ENCODE data around the gene ATP6V0E2.

Gene ATP6V0E2

DNA sequence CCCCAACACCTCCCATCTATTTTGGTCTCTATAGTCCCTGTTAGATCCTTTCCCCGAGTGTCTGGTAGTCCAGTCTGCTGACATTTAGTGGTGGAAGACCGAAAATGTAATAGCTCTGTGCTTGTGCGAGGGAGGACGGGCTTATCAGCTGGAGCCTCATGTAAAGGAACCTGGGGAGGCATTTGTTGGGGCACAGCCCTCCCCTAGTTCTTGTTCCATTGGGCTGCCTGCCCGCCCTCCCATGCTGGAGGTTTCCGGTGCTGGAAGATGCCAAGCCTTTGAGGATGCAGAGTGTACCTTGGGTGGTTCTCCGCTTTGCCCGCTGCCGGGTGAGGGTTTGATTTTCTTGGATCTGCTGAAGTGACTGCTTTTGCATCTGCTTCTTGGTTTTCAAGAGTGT, 30.2 kb upstream of the ATP6V0E2 start:
- H3K9me3 ChIP-seq (replicated peaks; ENCODE audit: insufficient read depth, low read length): no peaks in the 10 kb centered on the region
- no peak overlapping the region for H3K9ac ChIP-seq (ENCODE audit: low read length)
- no peak overlapping the region for H3K4me2 ChIP-seq (ENCODE audit: low read depth, low read length)
- H3K4me1 ChIP-seq (ENCODE audit: low read length): peaks cover 8% of the 10 kb centered on the region
- H3F3A ChIP-seq (ENCODE audit: insufficient read depth, low read length): no peaks in the 10 kb centered on the region; the same call in 1 of the 2 replicates
- TF ChIP-seq, protein P1, sequence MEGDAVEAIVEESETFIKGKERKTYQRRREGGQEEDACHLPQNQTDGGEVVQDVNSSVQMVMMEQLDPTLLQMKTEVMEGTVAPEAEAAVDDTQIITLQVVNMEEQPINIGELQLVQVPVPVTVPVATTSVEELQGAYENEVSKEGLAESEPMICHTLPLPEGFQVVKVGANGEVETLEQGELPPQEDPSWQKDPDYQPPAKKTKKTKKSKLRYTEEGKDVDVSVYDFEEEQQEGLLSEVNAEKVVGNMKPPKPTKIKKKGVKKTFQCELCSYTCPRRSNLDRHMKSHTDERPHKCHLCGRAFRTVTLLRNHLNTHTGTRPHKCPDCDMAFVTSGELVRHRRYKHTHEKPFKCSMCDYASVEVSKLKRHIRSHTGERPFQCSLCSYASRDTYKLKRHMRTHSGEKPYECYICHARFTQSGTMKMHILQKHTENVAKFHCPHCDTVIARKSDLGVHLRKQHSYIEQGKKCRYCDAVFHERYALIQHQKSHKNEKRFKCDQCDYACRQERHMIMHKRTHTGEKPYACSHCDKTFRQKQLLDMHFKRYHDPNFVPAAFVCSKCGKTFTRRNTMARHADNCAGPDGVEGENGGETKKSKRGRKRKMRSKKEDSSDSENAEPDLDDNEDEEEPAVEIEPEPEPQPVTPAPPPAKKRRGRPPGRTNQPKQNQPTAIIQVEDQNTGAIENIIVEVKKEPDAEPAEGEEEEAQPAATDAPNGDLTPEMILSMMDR (IDR thresholded peaks at IDR 0.05; ENCODE audit: low read length): no peak
- TF ChIP-seq EZH2 (optimal IDR thresholded peaks at IDR 0.05; ENCODE audit: low read depth, low read length) (no peak), EZH2phosphoT487 (IDR thresholded peaks at IDR 0.05; ENCODE audit: low read length) (no peak)
- H2AFZ ChIP-seq (ENCODE audit: low read length): no peak overlapping the region
- no peaks in the 10 kb centered on the region for H3K36me3 ChIP-seq (replicated peaks; ENCODE audit: insufficient read depth, low read length)
- DNase-seq: no peak
- H3K9me2 ChIP-seq (replicated peaks; ENCODE audit: insufficient read depth, low read length): no peaks in the 10 kb centered on the region
- no peak overlapping the region for H3K4me3 ChIP-seq (ENCODE audit: low read length)
- no peaks in the 10 kb centered on the region for H4K20me1 ChIP-seq (ENCODE audit: insufficient read depth, low read length)
- no peaks in the 10 kb centered on the region for H3K27me3 ChIP-seq (replicated peaks; ENCODE audit: insufficient read depth, low read length)
- H3K27ac ChIP-seq (ENCODE audit: low read length): no peak overlapping the region
- H3K79me2 ChIP-seq (ENCODE audit: low read length): peaks cover 13% of the 10 kb centered on the region

DNA sequence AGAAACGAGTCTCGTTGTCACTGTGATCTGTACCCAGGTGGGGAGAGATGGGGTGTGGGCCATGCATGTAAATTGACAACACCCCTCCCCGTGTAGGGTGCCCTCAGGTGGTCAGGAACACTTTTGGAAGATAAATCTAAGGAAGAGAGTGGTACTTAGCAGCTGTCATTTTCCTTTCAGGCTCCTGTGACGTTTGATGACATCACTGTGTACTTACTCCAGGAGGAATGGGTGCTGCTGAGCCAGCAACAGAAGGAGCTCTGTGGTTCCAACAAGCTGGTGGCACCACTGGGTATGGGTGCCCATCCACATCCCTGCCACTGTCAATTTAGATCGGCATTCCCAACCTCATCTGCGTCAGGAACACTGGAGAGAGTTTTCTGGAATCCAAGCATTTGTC, 29.3 kb upstream of the ATP6V0E2 start:
- H4K20me1 ChIP-seq (ENCODE audit: insufficient read depth, low read length): no peaks in the 10 kb centered on the region
- peaks cover 4% of the 10 kb centered on the region; the same call in 1 of the 2 replicates for H3K79me2 ChIP-seq (ENCODE audit: low read length)
- TF ChIP-seq EZH2 (optimal IDR thresholded peaks at IDR 0.05; ENCODE audit: low read depth, low read length) (no peak), EZH2phosphoT487 (IDR thresholded peaks at IDR 0.05; ENCODE audit: low read length) (no peak)
- TF ChIP-seq, protein P1 (IDR thresholded peaks at IDR 0.05; ENCODE audit: low read length): no peak
- DNase-seq: no peak
- H2AFZ ChIP-seq (ENCODE audit: low read length): no peak overlapping the region
- no peaks in the 10 kb centered on the region for H3K9me2 ChIP-seq (replicated peaks; ENCODE audit: insufficient read depth, low read length)
- no peaks in the 10 kb centered on the region for H3F3A ChIP-seq (ENCODE audit: insufficient read depth, low read length)
- H3K27me3 ChIP-seq (replicated peaks; ENCODE audit: insufficient read depth, low read length): no peaks in the 10 kb centered on the region
- no peaks in the 10 kb centered on the region for H3K36me3 ChIP-seq (replicated peaks; ENCODE audit: insufficient read depth, low read length)
- H3K9me3 ChIP-seq (replicated peaks; ENCODE audit: insufficient read depth, low read length): no peaks in the 10 kb centered on the region
- H3K4me2 ChIP-seq (ENCODE audit: low read depth, low read length): no peak overlapping the region
- H3K27ac ChIP-seq (ENCODE audit: low read length): no peak overlapping the region
- H3K4me1 ChIP-seq (ENCODE audit: low read length): peaks cover 2% of the 10 kb centered on the region
- no peak overlapping the region for H3K4me3 ChIP-seq (ENCODE audit: low read length)
- H3K9ac ChIP-seq (ENCODE audit: low read length): no peak overlapping the region

DNA sequence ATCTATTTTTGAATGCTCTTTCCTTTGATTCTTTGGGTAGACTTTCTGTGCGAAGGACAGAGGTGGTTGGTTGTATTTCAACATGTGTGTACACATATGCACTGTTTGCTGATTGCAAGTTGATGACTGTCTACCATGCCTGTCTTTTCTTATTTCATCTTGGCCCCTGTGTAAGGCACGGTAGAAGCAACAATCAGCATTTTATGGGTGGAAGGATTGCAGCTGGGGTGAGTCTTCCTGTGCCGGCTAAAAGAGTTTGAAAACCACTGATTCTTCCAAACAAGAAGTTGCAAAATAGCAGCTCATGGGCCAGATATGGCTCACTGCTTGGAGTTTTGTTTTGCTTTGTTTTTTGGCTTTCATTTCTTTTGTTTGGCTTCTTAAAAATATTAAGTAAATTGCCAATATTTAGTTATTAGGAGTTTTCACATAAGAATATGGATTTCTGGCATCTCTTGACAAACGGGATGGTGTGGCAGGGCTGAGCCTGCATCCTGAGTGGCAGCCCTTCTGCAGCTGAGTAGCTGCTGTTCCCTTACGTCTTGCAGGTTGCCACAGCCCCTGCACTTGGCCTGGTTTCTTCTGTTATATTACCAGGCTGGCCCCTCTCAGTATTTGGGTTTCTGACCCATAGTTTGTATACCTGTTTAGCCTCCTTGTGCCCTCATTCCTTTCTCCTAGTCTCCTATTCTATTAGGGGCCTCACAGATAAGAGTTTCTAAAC, 28.4 kb upstream of the ATP6V0E2 start:
- no peaks in the 10 kb centered on the region for H3K4me1 ChIP-seq (ENCODE audit: low read length)
- DNase-seq: no peak
- H3K9me3 ChIP-seq (replicated peaks; ENCODE audit: insufficient read depth, low read length): no peaks in the 10 kb centered on the region
- H2AFZ ChIP-seq (ENCODE audit: low read length): no peak overlapping the region
- no peaks in the 10 kb centered on the region for H4K20me1 ChIP-seq (ENCODE audit: insufficient read depth, low read length)
- H3K4me3 ChIP-seq (ENCODE audit: low read length): no peak overlapping the region
- no peak overlapping the region for H3K4me2 ChIP-seq (ENCODE audit: low read depth, low read length)
- no peaks in the 10 kb centered on the region for H3K9me2 ChIP-seq (replicated peaks; ENCODE audit: insufficient read depth, low read length)
- H3K36me3 ChIP-seq (replicated peaks; ENCODE audit: insufficient read depth, low read length): no peaks in the 10 kb centered on the region
- no peak for TF ChIP-seq EZH2 (optimal IDR thresholded peaks at IDR 0.05; ENCODE audit: low read depth, low read length)
- no peak for TF ChIP-seq EZH2phosphoT487 (IDR thresholded peaks at IDR 0.05; ENCODE audit: low read length)
- TF ChIP-seq, protein P1 (IDR thresholded peaks at IDR 0.05; ENCODE audit: low read length): no peak
- no peaks in the 10 kb centered on the region for H3K27me3 ChIP-seq (replicated peaks; ENCODE audit: insufficient read depth, low read length)
- H3F3A ChIP-seq (ENCODE audit: insufficient read depth, low read length): no peaks in the 10 kb centered on the region
- H3K9ac ChIP-seq (ENCODE audit: low read length): no peak overlapping the region
- no peak overlapping the region for H3K27ac ChIP-seq (ENCODE audit: low read length)
- no peaks in the 10 kb centered on the region for H3K79me2 ChIP-seq (ENCODE audit: low read length)

All from MM.1S (cell line).